ENCODE measurements around the gene GNAI3.

- TF ChIP-seq POLR2AphosphoS5 (IDR thresholded peaks at IDR 0.05; ENCODE audit: low read depth, low read length), result no peak
- no peak for TF ChIP-seq POLR2A (IDR thresholded peaks at IDR 0.05; ENCODE audit: low read depth, low read length)
- TF ChIP-seq TAF1 (IDR thresholded peaks at IDR 0.05; ENCODE audit: low read depth, low read length), result no peak
- TF ChIP-seq SPI1 (IDR thresholded peaks at IDR 0.05; ENCODE audit: low read depth, low read length), result no peak
Observed at GRCh38 chr1:109659145-109659544, 110.7 kb downstream of the GNAI3 start.
